Hematopoietic multipotent progenitor cell treated with erythropoietin and hydrocortisone succinate and interleukin-3 and kit ligand, for 6 days (in vitro differentiated cells): ENCODE data around the gene GMPPB.
"Not testable (repeated sequence)": the region's sequence is repeated elsewhere in the genome, so short reads cannot be mapped to it uniquely, and the experiment has no call there.

Experiments
- DNase-seq: peaks from one replicate; pipeline ENCODE4 v3.0.0-alpha.2; 2015

GMPPB gene

DNA sequence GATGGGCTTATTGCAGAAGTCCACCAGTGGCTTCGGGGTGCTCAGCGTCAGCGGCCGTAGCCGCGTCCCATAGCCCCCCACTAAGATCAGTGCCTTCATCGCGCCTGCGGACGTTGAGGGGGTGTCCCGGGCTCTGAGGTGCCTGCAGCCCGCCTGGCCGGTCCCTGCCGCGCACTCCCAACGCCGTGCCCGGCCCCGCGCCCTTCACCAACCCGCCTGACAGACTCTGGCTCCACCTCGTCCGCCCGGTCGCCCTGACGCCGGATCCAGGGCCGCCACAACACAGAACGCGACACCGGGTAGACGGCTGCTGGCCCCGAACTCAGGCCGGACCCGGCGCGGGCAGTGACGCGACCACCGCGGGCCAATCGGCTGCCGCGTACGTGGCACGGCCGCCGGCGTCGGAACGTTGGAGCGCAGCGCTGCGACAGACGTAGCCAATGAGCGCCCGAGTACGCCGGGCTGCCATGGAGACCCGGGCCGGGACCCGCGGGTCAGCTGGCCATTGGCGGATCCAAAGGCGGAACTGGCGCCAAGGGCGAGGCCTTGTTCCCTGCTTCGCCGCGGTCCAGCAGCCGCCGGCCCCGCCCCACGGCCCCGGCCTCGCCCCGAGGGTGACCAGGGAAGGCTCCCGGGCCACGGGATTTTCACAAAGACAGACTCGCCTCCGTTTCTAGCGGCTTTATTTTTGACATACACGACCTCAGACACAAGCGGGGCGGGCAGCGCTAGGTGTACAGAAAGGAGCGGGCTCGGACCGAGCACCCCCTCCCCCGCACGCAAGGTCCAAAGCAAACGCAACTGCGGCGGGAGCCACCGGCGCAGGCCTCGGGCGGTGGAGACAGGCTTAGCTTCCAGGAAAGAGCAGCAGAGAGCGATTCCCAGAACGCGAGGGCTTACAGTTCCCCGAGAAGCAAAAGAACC is at the start of gene GMPPB:
Gene GMPPB (minus strand): TSS at position 324 of the 924 bp plus-strand sequence. CDS start 225 bp downstream, at position 99.
- DNase-seq = peak; percentile 98

DNA sequence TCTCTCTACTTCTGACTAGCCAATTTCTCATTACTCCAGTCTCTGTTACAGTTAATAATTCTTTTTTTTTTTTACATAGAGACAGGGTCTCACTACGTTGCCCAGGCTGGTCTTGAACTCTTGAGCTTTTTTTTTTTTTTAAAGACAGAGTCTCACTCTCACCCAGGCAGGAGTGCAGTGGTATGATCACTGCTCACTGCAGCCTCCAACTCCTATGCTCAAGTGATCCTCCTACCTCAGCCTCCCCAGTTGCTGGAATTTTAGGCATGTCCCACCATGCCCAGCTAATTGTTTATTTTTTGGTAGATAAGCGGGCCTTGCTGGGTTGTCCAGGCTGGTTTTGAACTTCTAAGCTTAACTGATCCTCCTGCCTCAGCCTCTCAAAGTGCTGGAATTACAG is 49.0 kb upstream of the GMPPB start:
- DNase-seq = no peak

DNA sequence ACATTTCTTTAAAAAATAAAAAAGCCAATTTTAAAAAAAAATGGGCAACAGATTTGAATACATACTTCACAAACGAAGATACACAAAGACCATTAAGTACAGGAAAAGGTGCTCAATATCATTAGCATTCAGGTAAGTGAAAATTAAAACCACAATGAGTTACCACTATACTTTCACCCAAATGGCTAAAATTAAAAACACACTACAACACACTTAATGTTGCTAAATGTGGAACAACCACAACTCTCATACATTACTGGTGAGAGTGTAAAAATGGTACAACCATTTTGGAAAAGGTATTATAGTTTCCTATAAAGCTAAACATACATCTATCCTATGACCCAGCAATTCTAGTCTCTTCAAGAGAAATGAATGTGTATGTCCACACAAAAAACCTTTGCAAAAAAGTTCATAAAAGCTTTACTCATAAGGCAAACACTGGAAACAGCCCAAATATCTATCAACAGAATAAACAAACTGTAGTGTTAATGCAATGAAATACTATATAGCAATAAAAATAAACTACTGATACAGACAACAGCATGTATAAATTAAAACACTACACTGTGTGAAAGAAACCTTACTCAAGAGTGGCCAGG is 47.7 kb upstream of the GMPPB start:
- DNase-seq = no peak

DNA sequence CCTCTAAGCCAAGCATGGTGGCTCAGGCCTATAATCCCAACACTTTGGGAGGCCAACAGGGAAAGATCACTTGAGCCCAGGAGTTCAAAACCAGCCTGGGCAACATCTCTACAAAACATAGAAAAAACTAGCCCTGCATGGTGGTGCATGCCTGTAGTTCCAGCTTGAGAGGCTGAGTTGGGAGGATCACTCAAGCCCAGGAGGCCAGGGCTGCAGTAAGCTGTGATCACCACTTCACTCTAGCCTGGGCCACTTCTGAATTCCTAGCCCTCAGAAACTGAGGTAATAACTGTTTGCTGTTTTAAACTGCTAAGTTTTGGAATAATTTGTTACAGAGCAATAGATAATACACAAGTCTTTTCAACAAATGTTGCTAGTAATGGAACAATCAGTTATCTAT is 46.2 kb upstream of the GMPPB start:
- no peak for DNase-seq

DNA sequence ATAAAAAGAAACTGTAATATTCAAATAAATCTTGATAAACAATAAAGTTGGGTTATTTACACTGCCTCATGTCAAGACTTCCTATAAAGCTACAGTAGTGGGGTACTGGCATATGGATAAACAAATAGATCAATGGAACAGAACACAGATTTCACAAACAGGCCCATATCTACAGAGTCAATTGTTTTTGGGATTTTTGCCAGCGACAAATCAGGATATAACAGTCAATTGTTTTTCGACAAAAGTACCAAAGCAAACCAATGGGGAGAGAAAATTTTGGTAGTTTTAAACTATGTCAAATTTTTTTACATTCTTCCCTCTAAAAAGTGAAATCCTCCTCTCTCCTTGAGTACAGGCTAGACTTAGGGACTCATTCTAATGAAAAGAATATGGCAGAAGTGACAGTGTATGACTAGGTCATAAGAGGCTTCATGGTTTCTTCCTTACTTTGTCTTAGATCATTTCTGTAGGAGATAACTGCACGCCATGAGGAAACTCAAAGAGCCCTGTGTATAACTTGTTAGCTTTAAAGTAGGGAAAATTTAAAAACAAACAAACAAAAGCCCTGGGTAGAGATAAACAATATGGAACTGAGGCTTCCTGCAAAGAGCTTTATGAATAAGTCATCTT is 45.6 kb upstream of the GMPPB start:
- DNase-seq = no peak

DNA sequence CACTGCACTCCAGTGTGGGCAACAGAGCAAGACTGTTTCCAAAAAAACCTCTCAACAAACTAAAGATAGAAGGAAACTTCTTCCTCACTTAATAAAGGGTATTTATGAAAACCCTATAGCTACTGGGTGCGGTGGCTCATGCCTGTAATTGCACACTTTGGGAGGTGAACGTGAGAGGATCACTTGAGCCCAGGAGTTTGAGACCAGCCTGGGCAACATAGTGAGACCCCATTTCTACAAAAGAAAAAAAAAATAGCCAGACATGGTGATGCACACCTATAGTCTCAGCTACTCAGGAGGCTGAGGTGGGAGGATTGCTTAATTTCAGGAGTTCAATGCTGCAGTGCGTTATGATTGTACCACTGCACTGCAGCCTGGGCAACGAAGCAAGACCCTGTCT is 40.2 kb upstream of the GMPPB start:
- DNase-seq = no peak

DNA sequence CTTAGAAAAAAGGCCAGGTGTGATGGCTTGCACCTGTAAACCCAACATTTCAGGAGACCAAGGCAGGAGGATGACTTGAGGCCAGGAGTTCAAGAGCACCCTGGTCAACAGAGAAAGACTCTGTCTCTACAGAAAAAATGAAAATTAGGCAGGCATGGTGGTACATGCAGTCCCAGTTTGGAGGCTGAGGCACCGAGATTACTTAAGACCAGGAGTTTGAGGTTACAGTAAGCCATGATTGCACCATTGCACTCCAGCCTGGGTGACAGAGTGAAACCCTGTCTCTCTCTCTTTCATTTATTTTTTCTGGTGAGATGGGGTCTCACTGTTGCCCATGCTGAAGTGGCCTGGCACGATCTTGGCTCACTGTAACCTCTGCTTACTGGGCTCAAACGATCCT is 37.9 kb upstream of the GMPPB start:
- DNase-seq = no peak

DNA sequence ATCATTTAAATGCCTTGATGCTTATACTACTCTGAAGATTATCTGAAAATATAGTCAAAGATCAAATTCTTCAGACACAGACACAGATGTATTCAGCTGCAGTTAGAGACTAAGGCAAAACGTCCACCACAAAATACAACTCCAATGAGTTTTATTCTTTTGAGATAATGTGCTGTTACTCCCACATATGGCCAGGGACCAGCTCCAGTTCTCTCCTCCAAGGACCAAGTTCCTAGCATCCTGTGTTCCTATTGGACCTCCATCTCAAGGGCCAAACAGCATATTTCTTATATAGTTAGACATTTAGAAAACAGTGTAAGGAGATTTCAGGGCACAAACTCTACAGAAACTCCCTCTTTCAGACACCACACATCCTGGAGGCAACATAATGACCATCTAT is 35.5 kb upstream of the GMPPB start:
- no peak for DNase-seq

DNA sequence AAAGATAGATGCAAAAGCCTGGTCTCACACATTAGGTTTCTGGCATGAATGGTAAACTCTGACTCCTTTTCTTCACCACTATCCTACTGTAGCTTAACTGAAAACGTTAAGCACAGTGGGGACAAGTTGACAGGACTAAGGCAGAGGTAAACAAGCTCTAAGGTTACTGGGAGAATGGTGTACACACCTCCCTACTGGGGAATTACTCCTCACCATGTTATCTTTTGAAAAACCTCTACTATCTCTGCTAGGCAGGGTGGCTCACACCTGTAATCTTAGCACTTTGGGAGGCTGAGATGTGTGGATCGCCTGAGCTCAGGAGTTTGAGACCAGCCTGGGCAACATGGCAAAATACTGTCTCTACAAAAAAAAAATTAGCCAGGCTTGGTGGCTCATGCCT is 33.4 kb upstream of the GMPPB start:
- DNase-seq = no peak

DNA sequence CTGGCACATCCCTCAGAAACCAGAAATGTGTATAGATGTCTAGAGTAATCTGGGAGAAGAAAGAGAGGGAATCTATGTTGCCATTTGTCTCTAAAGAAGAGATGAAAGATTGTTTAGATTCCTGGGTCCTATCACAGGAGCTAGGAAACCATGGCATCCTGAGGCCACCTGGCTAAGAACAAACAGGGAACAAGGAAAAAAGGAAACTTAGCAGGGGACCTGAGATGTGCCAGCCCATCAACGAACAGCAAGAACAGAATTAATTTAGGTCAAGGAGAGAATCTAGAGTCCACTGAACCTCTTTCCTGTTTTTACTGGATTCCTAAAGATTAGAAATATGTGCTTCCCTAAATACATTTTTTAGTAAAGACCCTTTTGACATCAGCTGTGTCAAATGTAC is 32.3 kb upstream of the GMPPB start:
- DNase-seq = no peak

DNA sequence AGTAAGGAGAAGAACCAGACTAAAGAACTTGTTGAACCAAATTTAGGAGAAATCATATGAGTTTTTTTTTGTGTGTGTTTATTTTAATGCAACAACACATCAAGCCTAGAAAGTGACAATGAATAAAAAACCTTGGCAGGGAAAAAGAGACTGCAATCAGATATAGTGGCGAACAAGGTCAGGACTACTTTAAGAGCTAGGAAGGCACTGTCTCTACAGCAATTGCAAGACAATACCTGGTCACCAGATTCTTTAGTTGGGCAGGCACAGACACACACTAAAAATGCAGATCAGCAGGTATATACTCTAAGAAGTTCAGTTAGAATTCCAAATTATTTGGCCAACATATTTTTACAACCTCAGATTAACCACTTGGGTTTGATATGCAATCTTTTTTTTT is 30.8 kb upstream of the GMPPB start:
- DNase-seq = no peak

DNA sequence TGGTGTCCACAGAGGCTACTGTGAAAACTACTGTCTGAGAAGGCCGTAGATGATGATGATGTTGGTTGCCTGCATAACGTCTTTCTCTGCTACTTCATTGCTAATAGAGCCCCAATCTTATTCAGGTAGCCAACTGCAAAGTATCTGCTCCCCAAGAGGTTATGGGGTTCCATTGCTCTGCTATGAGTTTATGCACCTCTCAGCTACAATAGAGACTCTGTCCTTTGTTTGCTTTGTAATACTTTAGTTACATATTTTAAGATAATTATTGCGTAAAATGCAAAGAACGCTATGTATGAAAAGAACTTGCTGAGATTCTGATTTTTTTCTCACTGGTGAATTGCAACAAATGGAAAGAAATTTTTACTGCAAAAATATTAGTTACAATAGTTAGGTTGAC is 27.8 kb upstream of the GMPPB start:
- no peak for DNase-seq

DNA sequence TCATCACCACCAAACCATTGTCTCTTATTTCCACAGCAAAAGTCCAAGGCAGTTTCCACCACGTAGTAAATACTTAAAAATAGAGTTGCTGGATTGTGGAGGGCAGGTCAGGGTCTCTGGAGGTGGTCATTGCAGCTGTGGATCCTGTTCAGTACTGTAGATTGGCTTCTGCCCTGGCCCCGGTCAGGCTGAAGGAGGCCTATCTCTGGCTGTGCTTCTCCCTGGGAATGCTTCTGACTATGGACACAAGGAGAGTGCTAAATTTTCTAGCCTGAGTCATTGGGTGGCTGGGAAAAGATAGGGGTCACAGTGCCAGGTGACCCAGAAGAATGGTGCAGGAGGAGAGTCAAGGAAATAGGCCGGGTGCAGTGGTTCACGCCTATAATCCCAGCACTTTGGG is 26.3 kb upstream of the GMPPB start:
- DNase-seq = no peak

DNA sequence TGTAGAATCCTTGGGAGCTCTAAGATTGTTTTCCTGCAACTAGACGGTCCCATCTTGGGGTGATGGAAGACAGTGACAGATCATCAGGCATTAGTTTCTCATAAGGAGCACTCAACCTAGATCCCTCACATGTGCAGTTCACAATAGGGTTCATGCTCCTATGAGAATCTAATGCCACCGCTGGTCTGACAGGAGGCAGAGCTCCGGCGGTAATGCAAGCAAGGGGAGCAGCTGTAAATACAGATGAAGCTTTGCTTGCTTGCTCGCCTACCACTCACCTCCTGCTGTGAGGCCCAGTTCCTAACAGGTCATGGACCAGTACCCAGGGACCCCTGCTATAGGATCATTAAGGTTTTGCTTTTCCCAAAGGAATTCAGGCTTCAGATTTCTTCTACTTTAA is 25.1 kb upstream of the GMPPB start:
- DNase-seq = not testable (repeated sequence)

DNA sequence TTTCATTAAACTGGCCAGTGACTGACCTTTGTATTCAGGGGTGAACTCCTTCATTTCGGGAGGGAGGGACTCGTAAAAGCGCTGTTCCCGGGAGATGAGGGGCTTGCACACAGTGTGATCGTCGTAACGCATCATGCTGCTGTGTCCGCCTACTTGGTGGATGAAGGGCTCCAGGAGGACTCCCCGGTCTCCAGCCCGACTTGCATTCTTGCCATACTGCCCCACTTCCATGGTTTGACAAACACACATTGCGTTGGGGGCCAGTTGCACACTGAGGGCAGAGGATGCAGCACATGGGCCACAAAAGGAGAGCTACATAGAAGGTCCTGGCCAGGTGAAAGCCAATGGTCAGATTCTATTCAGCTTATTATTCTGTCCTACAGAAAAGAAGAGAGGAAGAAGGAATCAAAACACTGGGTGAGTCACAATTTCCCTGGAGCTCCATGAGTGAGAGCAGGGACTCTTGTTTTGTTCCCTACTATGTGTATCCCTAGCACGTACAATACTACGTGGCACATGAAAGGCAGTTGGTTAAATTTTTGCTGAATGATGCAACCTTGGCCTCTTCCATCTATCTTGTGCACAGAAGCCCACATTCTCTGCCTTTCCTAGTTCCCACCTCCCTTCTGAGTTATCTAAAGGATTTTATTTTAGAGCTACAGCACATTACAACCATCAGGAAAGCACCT is 24.2 kb upstream of the GMPPB start:
- no peak for DNase-seq

DNA sequence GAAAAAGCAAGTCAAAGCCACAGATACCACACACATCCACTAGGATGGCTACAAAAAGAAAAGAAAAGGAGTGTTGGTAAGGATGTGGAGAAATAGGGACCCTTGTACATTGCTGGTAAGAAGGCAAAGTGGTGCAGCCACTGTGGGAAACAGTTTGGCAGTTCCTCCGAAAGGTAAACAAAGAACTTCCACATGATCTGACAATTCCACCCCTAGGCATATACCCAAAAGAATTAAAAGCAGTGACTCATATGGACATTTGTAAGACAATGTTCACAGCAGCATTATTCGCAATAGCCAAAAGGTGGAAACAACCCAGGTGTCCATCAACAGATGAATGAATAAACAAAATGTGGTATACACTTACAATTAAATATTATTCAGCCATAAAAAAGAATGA is 22.2 kb upstream of the GMPPB start:
- DNase-seq = no peak

DNA sequence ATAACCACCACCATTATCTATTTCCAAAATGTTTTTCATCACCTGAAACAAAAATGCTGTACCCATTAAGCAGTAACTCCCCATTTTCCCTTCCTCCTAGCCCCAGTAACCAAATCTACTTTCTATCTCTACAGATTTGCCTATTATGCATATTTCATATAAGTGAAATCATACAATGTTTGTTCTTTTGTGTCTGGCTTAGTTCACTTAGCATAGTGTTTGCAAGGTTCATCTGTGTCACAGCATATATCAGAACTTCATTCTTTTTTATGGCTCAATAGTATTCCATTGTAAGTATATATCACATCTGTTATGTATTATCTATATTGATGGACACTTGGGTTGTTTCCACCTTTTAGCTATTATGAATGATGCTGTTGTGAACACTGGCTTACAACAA is 16.7 kb upstream of the GMPPB start:
- DNase-seq = no peak

DNA sequence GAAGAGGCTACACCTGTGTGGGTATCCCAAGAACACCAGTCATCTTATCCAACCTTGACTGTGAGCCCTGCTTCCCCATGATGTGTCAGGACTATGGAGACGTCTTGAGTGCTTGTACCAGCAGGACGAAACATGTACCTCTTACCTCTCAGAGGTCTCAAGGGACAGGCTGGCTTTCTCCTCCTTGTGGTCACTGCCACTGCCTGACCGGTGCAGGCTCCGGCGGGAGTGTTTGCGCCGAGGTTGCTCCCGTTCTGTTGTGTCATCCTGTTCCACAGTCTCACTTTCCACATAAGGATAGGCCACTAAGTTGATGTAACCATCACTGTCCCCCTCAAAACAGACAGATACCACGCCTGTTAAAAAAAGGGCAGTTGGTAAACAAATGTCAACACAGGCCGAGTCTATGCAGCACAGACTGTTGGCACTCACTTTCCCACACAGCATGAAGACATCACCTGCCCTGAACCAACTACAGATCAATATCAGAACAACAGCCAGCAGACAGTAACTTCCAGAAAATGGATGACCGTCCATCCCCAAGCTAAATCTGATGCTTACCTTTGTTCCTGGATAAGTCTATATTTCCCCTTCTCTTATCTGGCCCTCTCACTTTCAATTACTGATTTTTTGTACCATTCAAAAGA is 14.4 kb upstream of the GMPPB start:
- DNase-seq = no peak

DNA sequence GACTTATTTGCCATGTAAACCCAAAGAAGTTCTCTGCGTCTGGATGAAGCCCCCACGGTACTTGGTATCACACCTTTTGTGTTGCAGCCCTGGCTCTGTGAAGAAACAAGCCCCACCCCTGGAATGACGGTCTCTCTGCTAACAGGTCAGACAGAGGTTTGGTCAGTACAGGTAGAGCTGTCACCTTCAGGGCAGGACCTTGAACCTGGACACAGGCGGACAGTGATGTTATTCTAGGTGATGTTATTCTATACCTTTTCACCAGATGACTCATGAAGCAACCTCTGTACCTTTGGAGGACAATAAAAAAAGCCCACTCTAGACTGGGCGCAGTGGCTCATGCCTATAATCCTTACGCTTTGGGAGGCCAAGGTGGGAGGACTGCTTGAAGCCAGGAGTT is 11.0 kb upstream of the GMPPB start:
- DNase-seq = no peak

DNA sequence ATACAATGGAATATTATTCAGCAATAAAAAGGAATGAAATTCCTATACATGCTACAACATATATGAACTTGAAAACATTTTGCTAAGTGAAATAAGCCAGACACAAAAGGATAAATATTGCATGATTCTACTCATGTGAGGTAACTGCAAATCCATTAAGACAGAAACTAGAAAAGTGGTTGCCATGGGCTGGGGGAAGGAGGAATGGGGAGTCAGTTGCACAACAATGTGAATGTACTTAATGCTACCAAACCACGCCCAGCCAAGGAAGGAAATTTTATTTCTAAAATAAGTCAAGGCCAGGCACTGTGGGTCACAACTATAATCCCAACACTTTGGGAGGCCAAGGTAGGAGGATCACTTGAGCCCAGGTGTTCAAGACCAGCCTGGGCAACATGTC is 9.8 kb upstream of the GMPPB start:
- DNase-seq = no peak

DNA sequence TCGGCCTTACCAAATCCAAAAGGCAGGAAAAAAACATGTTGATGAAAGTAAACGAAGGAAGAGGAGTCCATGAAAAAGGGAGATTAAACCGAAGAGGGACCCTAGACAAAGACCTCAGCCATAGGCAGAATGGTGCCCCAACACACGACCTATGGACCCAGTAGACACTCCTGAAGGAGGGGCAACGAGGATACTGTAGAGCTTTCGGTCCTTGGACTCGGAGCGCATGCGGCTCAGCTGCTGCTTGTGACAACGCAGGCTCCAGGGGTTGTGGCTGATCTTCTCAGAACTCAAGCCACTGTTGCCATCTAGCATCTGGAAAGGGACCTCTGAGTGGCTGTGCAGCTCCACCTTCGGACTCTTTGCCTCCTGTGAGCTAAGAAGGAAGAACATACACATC is 8.8 kb upstream of the GMPPB start:
- no peak for DNase-seq

DNA sequence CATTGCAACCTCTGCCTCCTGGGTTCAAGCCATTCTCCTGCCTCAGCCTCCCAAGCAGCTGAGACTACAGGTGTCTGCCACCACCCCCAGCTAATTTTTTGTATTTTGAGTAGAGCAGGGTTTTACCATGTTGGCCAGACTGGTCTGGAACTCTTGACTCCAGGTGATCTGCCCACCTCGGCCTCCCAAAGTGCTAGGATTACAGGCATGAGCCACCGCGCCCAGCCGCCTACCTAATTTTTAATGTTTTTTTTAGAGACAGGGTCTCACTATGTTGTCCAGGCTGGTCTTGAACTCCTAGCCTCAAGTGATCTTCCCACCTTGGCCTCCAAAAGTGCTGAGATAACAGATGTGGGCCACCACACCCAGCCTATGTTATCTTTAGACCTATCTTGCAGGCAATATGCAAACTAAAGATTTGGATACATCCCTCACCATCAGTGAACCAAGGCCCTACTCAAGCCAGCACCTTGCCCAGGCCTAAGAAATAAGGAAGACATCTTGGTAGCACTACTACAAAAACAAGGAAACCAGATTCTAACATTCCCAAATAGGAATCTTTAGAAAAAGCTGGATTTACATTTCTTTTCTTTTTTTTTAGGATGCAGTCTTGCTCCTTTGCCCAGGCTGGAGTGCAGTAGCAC is 6.3 kb upstream of the GMPPB start:
- peak; percentile 33 for DNase-seq
